ENCODE results near the gene MMD. TPM values are rescaled to one million over a fixed set of nuclear protein-coding genes. Genes with fewer than 3 reads are reported as not detected.

MMD gene
- total and polyA plus RNA-seq, 9 of the 15 experiments (the other 6 are each of a cell fraction or from before 2014, with no cell fraction given): 3.1 to 18.9 (median 10.7) TPM

DNA sequence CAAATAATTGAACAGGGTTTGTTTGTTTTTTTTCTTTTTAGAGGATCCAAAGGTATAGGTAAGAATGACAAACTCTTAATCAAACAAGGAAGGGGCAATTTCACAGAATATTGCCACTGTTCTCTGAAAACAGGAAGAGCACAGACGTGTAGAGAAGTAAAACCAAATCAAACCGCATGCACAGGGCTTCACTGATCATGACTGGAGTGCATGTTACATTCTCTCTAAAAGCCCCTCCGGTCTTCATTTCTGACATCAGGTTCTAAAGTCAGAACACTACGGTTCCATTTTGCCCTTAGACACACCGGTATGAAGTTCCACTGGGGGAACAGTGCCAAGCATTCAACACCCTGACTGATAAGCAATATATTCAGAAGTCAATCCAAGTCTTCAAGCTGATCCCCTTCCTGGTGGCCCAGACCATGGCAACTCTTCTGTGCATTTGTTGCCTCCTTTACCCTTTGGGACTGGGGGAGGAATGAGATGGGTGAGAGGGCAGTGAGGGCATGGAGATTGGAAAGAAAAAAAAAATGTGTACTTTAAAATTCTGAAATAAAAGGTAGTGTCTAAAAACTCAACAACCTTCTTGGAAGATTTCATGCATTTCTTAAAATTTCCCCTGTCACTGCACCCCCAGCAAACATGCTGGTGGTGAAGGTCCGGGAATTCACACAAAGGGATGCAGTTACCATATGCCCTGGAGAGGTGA is 1.4 kb downstream of the MMD start:
- no peaks in the 10 kb centered on the region for H3K27me3 ChIP-seq (ENCODE audit: control insufficient read depth in 2 of 2, insufficient read depth in 2 of 2, low read length in 2 of 2)
- CTCF ChIA-PET (ENCODE audit: low intra/inter-chr PET ratio): no interaction called here
- peak overlapping the region; percentile 64; the same call in 1 of the 3 replicates for H3K27ac ChIP-seq (ENCODE audit: extremely low read depth, low read depth, low read length)
- H3K4me1 ChIP-seq (replicated peaks in 1 of 2; ENCODE audit: control insufficient read depth in 2 of 2, insufficient read depth in 2 of 2, low read length in 2 of 2): peaks cover 11% of the 10 kb centered on the region in 2 experiments
- ATAC-seq (no peak), DNase-seq (ENCODE audit: extremely low read depth in 1 of 4, low spot score in 3 of 4) (peak in 1 of 4 experiments; percentile 23), FAIRE-seq (peak; percentile 67)
- H3K79me2 ChIP-seq (ENCODE audit: control insufficient read depth, insufficient read depth, low read length): peaks cover 27% of the 10 kb centered on the region
- WGBS (ENCODE audit: insufficient coverage, low coverage, missing lambda C conversion rate): 2% methylated on average over 6 of the region's 6 CpGs
- H3K36me3 ChIP-seq (ENCODE audit: control insufficient read depth, insufficient read depth, low read length): no peaks in the 10 kb centered on the region; the same call in 2 of the 3 replicates
- peak overlapping the region; percentile 71 for H3K4me3 ChIP-seq
- peak overlapping the region; percentile 90; the same call in 1 of the 2 replicates for H2AFZ ChIP-seq (ENCODE audit: low read depth, low read length)
- in situ Hi-C loops (cut with MboI): no loop called here
- peak overlapping the region; percentile 78 to 96 for H3K9ac ChIP-seq (ENCODE audit: insufficient read depth in 1 of 2, low read depth in 2 of 2, low read length in 2 of 2)
- no peaks in the 10 kb centered on the region for H3K9me3 ChIP-seq (replicated peaks; ENCODE audit: control insufficient read depth, insufficient read depth, low read depth, low read length)
- TSS peak; percentile 36 for BruUV-seq (replicated peaks)
- no peaks in the 10 kb centered on the region for H3K9me1 ChIP-seq (ENCODE audit: control insufficient read depth, insufficient read depth, low read length)
- intact Hi-C loops (cut with micrococcal nuclease): loop anchor here (5.0 kb wide), 1 partner anchor 77 kb away; no protein-coding TSS in a partner anchor
- POLR2A ChIA-PET: interaction anchor here (0.6 to 0.9 kb wide), 2 partner anchors 13 to 14 kb away, joined by 3 read pairs; no protein-coding TSS in a partner anchor
- H4K20me1 ChIP-seq (replicated peaks; ENCODE audit: control insufficient read depth, insufficient read depth, low read length): no peaks in the 10 kb centered on the region
- no peak for TF ChIP-seq THAP7 (CRISPR knock-in tag; IDR thresholded peaks at IDR 0.05)
- TF ChIP-seq FOXA3 (CRISPR knock-in tag; conservative IDR thresholded peaks at IDR 0.05 in 1 of 2, IDR thresholded peaks at IDR 0.05 in 1 of 2): peak in 1 of 2 experiments; percentile 52; a peak in 1 of 4 replicates
- TF ChIP-seq CHD4 (IDR thresholded peaks at IDR 0.05; ENCODE audit: insufficient read depth, insufficient replicate concordance, low read depth, low read length, poor library complexity, severe bottlenecking): peak; percentile 42
- TF ChIP-seq SPI1 (IDR thresholded peaks at IDR 0.05; ENCODE audit: borderline replicate concordance, low read depth, low read length): peak; percentile 78
- H3K4me2 ChIP-seq (ENCODE audit: insufficient read depth, low read length): peak overlapping the region; percentile 90

Data from K562 (cell line).